WTC11 (cell line): Measurements from ENCODE around the gene CNPY4. TPM values are rescaled to one million over a fixed set of nuclear protein-coding genes. Genes with fewer than 3 reads are reported as not detected.
A peak's percentile ranks its signal among the peaks of the same experiment; 100 is the strongest.

Experiments used
- ATAC-seq: fragments of 200-7000 bp; cut with Tn5 transposase; 2 replicates; pipeline ENCODE4 v1.10.0; 2021; ENCODE audit warnings: mild to moderate bottlenecking, moderate library complexity
- CTCF ChIA-PET: fragments of 300-600 bp; sonication (Branson Sonifier 250); formaldehyde crosslinking; loops from one replicate; lab custom pipeline; 2021; ENCODE audit warnings: antibody characterized with exemption; lab: Charles Lee
- POLR2A ChIA-PET: fragments of 350-600 bp; sonication (Branson Sonifier 250); formaldehyde crosslinking; loops from one replicate; lab custom pipeline; 2021; ENCODE audit warnings: antibody characterized with exemption; lab: Charles Lee
- DNase-seq: peaks from one replicate; pipeline ENCODE4 v3.0.0; 2021; ENCODE audit warnings: low spot score
- H3K27ac Mint-ChIP-seq: 2 replicates; pipeline ENCODE4 v1.8.0; 2021; ENCODE audit warnings: mixed read lengths
- H3K27me3 Mint-ChIP-seq: 2 replicates; pipeline ENCODE4 v1.8.0; 2021; ENCODE audit warnings: low read depth, mild to moderate bottlenecking, moderate library complexity, mixed read lengths
- H3K36me3 Mint-ChIP-seq: 2 replicates; pipeline ENCODE4 v1.8.0; 2021; ENCODE audit warnings: mixed read lengths
- H3K4me1 Mint-ChIP-seq: 2 replicates; pipeline ENCODE4 v1.8.0; 2022; ENCODE audit warnings: mixed read lengths
- H3K4me3 Mint-ChIP-seq: 2 replicates; pipeline ENCODE4 v1.8.0; 2021; ENCODE audit warnings: mild to moderate bottlenecking, moderate library complexity, mixed read lengths
- H3K9me3 Mint-ChIP-seq: 2 replicates; pipeline ENCODE4 v1.8.0; 2021; ENCODE audit warnings: mixed read lengths
- CBFB ChIP-seq: sonication (generic); formaldehyde crosslinking; IDR thresholded peaks from 2 replicates; pipeline ENCODE4 v1.8.1; 2022; ENCODE audit warnings: mild to moderate bottlenecking, low read depth, missing genetic modification reagents
- FOXP1 ChIP-seq: sonication (generic); formaldehyde crosslinking; IDR thresholded peaks from 2 replicates; pipeline ENCODE4 v1.8.0; 2022; ENCODE audit warnings: missing genetic modification reagents, mild to moderate bottlenecking, moderate library complexity, borderline replicate concordance
- JAZF1 ChIP-seq: fragments of 250-450 bp; sonication (Bioruptor Pico); IDR thresholded peaks from 2 replicates; pipeline ENCODE4 v1.9.0; 2021; ENCODE audit warnings: moderate library complexity, mild to moderate bottlenecking, inconsistent platforms
- NR1H2 ChIP-seq: sonication (generic); formaldehyde crosslinking; IDR thresholded peaks from 2 replicates; pipeline ENCODE4 v1.9.0; 2021; ENCODE audit warnings: mild to moderate bottlenecking, moderate library complexity, missing genetic modification reagents
- PRRX2 ChIP-seq: fragments of 250-450 bp; sonication (Bioruptor Pico); IDR thresholded peaks from 2 replicates; pipeline ENCODE4 v1.8.0; 2021; ENCODE audit warnings: mild to moderate bottlenecking
- SMAD3 ChIP-seq: sonication (generic); formaldehyde crosslinking; IDR thresholded peaks from 2 replicates; pipeline ENCODE4 v1.8.0; 2022; ENCODE audit warnings: missing genetic modification reagents, mild to moderate bottlenecking, borderline replicate concordance
- ZNF121 ChIP-seq: sonication (generic); formaldehyde crosslinking; IDR thresholded peaks from 2 replicates; pipeline ENCODE4 v1.8.0; 2023; ENCODE audit warnings: missing genetic modification reagents
- total RNA-seq: library from RNA; stranded (reverse); gene quantifications from 3 replicates; pipeline ENCODE4 v1.2.3, GENCODE V29; 2021
- TF ChIP-seq, protein P1 (sequence below): sonication (generic); formaldehyde crosslinking; IDR thresholded peaks from 2 replicates; pipeline ENCODE4 v1.8.1; 2023; ENCODE audit warnings: mild to moderate bottlenecking, missing genetic modification reagents
- TF ChIP-seq, protein P2 (sequence below): sonication (generic); formaldehyde crosslinking; IDR thresholded peaks from 2 replicates; pipeline ENCODE4 v1.8.0; 2023; ENCODE audit warnings: mild to moderate bottlenecking, missing genetic modification reagents
- TF ChIP-seq, protein P3 (sequence below): sonication (generic); formaldehyde crosslinking; IDR thresholded peaks from 2 replicates; pipeline ENCODE4 v1.8.0; 2022; ENCODE audit warnings: mild to moderate bottlenecking, missing genetic modification reagents
- TF ChIP-seq, protein P4 (sequence below): sonication (generic); formaldehyde crosslinking; conservative IDR thresholded peaks from 2 replicates; pipeline ENCODE4 v1.8.1; 2022; ENCODE audit warnings: mild to moderate bottlenecking, missing genetic modification reagents
- TF ChIP-seq, protein P5 (sequence below): sonication (generic); formaldehyde crosslinking; conservative IDR thresholded peaks from 2 replicates; pipeline ENCODE4 v1.8.1; 2023; ENCODE audit warnings: mild to moderate bottlenecking, low read depth, missing genetic modification reagents, moderate library complexity
- TF ChIP-seq, protein P6 (sequence below): sonication (generic); formaldehyde crosslinking; IDR thresholded peaks from 2 replicates; pipeline ENCODE4 v1.8.1; 2023; ENCODE audit warnings: mild to moderate bottlenecking, missing genetic modification reagents, moderate library complexity
- TF ChIP-seq, protein P7 (sequence below): sonication (generic); formaldehyde crosslinking; IDR thresholded peaks from 2 replicates; pipeline ENCODE4 v1.8.0; 2022; ENCODE audit warnings: mild to moderate bottlenecking, missing genetic modification reagents

Gene CNPY4
- total RNA-seq, 1 experiment from 2014 or later = 15.1 TPM

DNA sequence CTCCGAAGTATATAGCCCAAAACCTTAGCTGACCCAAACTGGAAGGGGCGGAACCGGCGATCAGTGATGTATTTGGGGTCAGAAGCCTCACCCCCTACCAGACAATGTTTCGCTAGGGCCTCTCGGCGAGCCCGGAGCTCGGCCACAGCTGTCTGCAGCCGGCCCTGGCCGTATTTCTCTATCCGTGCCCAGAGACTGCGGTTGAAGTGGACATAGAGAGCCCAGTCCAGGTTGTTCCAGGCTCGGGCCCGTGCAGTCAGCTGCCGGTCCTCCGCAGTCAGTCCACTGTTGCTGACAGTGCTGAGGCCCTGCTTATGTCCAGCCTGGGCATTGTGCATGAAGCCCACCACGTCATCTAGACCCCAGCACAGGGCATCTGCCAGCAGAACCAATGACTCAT, 40.6 kb downstream of the CNPY4 start:
- DNase-seq = no peak
- TF ChIP-seq FOXP1 (CRISPR knock-in tag) (no peak), NR1H2 (CRISPR knock-in tag) (no peak), PRRX2 (CRISPR knock-in tag) (no peak), SMAD3 (CRISPR knock-in tag) (no peak), CBFB (CRISPR knock-in tag) (no peak), ZNF121 (CRISPR knock-in tag) (no peak), JAZF1 (no peak)
- TF ChIP-seq, protein P1, sequence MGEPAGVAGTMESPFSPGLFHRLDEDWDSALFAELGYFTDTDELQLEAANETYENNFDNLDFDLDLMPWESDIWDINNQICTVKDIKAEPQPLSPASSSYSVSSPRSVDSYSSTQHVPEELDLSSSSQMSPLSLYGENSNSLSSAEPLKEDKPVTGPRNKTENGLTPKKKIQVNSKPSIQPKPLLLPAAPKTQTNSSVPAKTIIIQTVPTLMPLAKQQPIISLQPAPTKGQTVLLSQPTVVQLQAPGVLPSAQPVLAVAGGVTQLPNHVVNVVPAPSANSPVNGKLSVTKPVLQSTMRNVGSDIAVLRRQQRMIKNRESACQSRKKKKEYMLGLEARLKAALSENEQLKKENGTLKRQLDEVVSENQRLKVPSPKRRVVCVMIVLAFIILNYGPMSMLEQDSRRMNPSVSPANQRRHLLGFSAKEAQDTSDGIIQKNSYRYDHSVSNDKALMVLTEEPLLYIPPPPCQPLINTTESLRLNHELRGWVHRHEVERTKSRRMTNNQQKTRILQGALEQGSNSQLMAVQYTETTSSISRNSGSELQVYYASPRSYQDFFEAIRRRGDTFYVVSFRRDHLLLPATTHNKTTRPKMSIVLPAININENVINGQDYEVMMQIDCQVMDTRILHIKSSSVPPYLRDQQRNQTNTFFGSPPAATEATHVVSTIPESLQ = no peak
- TF ChIP-seq, protein P2, sequence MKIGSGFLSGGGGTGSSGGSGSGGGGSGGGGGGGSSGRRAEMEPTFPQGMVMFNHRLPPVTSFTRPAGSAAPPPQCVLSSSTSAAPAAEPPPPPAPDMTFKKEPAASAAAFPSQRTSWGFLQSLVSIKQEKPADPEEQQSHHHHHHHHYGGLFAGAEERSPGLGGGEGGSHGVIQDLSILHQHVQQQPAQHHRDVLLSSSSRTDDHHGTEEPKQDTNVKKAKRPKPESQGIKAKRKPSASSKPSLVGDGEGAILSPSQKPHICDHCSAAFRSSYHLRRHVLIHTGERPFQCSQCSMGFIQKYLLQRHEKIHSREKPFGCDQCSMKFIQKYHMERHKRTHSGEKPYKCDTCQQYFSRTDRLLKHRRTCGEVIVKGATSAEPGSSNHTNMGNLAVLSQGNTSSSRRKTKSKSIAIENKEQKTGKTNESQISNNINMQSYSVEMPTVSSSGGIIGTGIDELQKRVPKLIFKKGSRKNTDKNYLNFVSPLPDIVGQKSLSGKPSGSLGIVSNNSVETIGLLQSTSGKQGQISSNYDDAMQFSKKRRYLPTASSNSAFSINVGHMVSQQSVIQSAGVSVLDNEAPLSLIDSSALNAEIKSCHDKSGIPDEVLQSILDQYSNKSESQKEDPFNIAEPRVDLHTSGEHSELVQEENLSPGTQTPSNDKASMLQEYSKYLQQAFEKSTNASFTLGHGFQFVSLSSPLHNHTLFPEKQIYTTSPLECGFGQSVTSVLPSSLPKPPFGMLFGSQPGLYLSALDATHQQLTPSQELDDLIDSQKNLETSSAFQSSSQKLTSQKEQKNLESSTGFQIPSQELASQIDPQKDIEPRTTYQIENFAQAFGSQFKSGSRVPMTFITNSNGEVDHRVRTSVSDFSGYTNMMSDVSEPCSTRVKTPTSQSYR (CRISPR knock-in tag) = no peak
- TF ChIP-seq, protein P3, sequence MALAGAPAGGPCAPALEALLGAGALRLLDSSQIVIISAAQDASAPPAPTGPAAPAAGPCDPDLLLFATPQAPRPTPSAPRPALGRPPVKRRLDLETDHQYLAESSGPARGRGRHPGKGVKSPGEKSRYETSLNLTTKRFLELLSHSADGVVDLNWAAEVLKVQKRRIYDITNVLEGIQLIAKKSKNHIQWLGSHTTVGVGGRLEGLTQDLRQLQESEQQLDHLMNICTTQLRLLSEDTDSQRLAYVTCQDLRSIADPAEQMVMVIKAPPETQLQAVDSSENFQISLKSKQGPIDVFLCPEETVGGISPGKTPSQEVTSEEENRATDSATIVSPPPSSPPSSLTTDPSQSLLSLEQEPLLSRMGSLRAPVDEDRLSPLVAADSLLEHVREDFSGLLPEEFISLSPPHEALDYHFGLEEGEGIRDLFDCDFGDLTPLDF = no peak
- TF ChIP-seq, protein P4, sequence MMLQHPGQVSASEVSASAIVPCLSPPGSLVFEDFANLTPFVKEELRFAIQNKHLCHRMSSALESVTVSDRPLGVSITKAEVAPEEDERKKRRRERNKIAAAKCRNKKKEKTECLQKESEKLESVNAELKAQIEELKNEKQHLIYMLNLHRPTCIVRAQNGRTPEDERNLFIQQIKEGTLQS (CRISPR knock-in tag) = no peak
- TF ChIP-seq, protein P5, sequence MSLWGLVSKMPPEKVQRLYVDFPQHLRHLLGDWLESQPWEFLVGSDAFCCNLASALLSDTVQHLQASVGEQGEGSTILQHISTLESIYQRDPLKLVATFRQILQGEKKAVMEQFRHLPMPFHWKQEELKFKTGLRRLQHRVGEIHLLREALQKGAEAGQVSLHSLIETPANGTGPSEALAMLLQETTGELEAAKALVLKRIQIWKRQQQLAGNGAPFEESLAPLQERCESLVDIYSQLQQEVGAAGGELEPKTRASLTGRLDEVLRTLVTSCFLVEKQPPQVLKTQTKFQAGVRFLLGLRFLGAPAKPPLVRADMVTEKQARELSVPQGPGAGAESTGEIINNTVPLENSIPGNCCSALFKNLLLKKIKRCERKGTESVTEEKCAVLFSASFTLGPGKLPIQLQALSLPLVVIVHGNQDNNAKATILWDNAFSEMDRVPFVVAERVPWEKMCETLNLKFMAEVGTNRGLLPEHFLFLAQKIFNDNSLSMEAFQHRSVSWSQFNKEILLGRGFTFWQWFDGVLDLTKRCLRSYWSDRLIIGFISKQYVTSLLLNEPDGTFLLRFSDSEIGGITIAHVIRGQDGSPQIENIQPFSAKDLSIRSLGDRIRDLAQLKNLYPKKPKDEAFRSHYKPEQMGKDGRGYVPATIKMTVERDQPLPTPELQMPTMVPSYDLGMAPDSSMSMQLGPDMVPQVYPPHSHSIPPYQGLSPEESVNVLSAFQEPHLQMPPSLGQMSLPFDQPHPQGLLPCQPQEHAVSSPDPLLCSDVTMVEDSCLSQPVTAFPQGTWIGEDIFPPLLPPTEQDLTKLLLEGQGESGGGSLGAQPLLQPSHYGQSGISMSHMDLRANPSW (CRISPR knock-in tag) = no peak
- TF ChIP-seq, all 79 proteins: peak for 0
- ChIA-PET CTCF (interaction anchor here (1.1 to 2.5 kb wide), 3 partner anchors 9 to 57 kb away, joined by 4 to 14 read pairs (median 7); partner anchors contain the start of gene GAL3ST4), POLR2A (interaction anchor here (1.3 kb wide), 1 partner anchor 8 kb away, joined by 5 read pairs; the partner anchor contains the start of gene GAL3ST4)
- Mint-ChIP-seq H3K4me3 (no peak overlapping the region), H3K27ac (no peak overlapping the region), H3K9me3 (no peaks in the 10 kb centered on the region), H3K36me3 (peaks cover 10% of the 10 kb centered on the region), H3K4me1 (peaks cover 29% of the 10 kb centered on the region), H3K27me3 (no peaks in the 10 kb centered on the region)
- ATAC-seq = no peak

DNA sequence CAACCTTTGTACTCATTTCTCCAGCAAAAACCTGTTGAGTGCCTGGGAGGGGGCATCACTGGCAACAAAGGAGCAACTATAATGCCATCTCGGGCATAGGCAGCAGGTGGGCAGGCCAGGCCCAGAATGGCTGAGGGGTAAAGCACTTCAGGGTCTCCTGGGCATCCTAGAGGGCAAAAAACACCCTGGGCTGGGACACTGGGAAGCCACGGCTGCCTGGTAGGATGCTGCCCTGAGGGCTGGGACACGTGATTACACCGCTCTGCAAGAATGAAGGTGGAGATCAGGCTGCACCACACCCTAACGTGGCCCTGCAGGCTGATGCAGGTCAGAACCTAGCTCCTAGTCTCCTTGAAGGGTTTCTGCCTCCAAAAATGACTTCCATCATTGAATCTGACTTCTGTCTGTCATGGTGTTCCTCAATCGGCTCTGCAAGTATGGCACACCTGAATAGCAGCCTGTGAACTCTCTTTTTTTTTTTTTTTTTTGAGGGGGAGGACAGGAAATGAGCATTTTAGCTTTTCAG, 43.6 kb downstream of the CNPY4 start:
- Mint-ChIP-seq H3K27ac (no peak overlapping the region), H3K27me3 (peaks cover 26% of the 10 kb centered on the region), H3K4me3 (no peak overlapping the region), H3K4me1 (peaks cover 36% of the 10 kb centered on the region), H3K36me3 (no peaks in the 10 kb centered on the region), H3K9me3 (no peaks in the 10 kb centered on the region)
- ChIA-PET CTCF (interaction anchor here (1.2 kb wide), 1 partner anchor 14 kb away, joined by 4 read pairs; the partner anchor contains the start of genes GPC2 and STAG3), POLR2A (interaction anchor here (0.7 kb wide), 2 partner anchors 62 to 245 kb away, joined by 4 to 6 read pairs; partner anchors contain the start of genes AP4M1 and MCM7)
- peak; percentile 11 for ATAC-seq
- TF ChIP-seq, protein P6, sequence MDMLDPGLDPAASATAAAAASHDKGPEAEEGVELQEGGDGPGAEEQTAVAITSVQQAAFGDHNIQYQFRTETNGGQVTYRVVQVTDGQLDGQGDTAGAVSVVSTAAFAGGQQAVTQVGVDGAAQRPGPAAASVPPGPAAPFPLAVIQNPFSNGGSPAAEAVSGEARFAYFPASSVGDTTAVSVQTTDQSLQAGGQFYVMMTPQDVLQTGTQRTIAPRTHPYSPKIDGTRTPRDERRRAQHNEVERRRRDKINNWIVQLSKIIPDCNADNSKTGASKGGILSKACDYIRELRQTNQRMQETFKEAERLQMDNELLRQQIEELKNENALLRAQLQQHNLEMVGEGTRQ = peak; percentile 66; the same call in 1 of the 2 replicates
- no peak for TF ChIP-seq PRRX2 (CRISPR knock-in tag)
- TF ChIP-seq, protein P7, sequence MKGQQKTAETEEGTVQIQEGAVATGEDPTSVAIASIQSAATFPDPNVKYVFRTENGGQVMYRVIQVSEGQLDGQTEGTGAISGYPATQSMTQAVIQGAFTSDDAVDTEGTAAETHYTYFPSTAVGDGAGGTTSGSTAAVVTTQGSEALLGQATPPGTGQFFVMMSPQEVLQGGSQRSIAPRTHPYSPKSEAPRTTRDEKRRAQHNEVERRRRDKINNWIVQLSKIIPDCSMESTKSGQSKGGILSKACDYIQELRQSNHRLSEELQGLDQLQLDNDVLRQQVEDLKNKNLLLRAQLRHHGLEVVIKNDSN (CRISPR knock-in tag) = peak; percentile 59
- DNase-seq = no peak
